Peyer's patch (tissue), 4 donors: ENCODE data around the gene ERG28. TPM values are rescaled to one million over a fixed set of nuclear protein-coding genes. Genes with fewer than 3 reads are reported as not detected.

Experiments
- DNase-seq, 3 donors: peaks; one replicate each; pipeline ENCODE4 v3.0.0-alpha.2; 2017 to 2019
- H3K27ac ChIP-seq, 4 donors: fragments of 200-600 bp; sonication (generic); one replicate each; pipeline ENCODE4 v1.5.1; 2016 to 2019
- H3K27me3 ChIP-seq, 2 donors: fragments of 200-600 bp; sonication (generic); one replicate each; pipeline ENCODE4 v1.5.1; 2019
- H3K36me3 ChIP-seq, 3 donors: fragments of 200-600 bp; sonication (generic); one replicate each; pipeline ENCODE4 v1.5.1; 2016 to 2019
- H3K4me1 ChIP-seq, 4 donors: fragments of 200-600 bp; sonication (generic); one replicate each; pipeline ENCODE4 v1.5.1; 2016 to 2019
- H3K4me3 ChIP-seq, 4 donors: fragments of 200-600 bp; sonication (generic); 1 replicate in 3 of 4; 2 replicates in 1 of 4; pipeline ENCODE4 v1.5.1; 2016 to 2019; ENCODE audit warnings: mild to moderate bottlenecking in 1 of 4
- H3K9me3 ChIP-seq, 4 donors: fragments of 200-600 bp; sonication (generic); one replicate each; pipeline ENCODE4 v1.5.1; 2016 to 2019; ENCODE audit warnings: mild to moderate bottlenecking in 1 of 4
- POLR2A ChIP-seq, 2 donors: fragments of 450-650 bp; IDR thresholded peaks; one replicate each; pipeline ENCODE4 v1.5.1; 2017; ENCODE audit warnings: antibody characterized with exemption in 2 of 2, mild to moderate bottlenecking in 2 of 2, moderate library complexity in 2 of 2
- total RNA-seq, 4 donors: library from RNA; depleted of rRNA; stranded (reverse); fragments of >200 nt; gene quantifications; one replicate each; pipeline ENCODE4 v1.1.0, GENCODE V29; 2016
- TF ChIP-seq, protein P1 (sequence below), 6 experiments: fragments of 450-650 bp in 4 of 6; fragments of 200-600 bp in 2 of 6; sonication (generic) in 1 of 6; IDR thresholded peaks; one replicate each; pipeline ENCODE4 v1.5.1; 2017 to 2019; ENCODE audit warnings: antibody characterized with exemption in 6 of 6, mild to moderate bottlenecking in 3 of 6, moderate library complexity in 1 of 6

The ERG28 gene, protein sequence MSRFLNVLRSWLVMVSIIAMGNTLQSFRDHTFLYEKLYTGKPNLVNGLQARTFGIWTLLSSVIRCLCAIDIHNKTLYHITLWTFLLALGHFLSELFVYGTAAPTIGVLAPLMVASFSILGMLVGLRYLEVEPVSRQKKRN
- total RNA-seq: 10 to 100 TPM in 2 of 4 donors, 1 to 10 TPM in 1, not detected in 1; 8.6 to 14.9 (median 14.7) TPM

DNA sequence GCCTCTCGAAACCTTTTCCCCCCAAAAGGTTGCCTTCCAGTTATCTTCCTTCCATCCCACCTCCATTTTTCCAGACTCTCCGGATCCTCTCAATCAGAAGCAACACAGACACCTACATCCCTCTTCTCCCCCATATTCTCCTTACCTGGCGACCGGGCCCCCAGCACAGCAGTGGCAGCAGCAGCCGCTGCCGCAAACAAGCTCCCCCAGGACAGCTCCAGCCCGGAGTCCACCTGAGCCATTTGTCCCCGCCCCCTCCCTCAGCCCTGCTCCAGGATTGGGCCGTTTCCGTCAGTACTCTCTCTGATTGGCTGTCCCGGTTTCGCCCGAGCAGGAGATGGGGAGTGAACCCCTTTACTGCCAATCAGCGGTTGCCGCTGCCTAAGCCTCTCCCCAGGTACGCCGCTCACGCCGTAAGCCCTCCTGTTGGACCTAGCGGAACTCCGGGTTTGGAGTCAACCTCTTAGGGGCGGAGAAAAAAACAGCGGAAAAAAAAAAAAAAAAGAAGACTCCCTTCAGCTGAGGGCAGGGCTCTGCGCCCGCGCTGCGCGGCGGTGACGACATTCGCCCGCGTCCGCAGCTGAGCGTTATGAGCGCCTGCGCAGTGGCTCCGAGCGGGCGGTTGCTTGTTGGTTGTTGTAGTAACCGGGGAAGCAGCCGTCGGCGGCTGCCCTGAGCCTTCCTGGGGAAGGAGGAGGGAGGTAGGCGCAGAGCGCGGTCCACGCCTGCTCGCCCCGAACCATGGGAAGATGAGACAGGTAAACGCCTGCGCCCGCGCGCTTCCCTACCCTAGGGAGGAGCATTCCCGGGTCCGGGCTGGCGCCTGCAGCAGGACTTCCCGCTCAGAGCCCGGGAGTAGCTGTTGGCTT, at the start of gene ERG28, which contains the start of gene TTLL5:
TSS of gene ERG28 (minus strand) at position 247 of the 869 bp plus-strand sequence. CDS start 3,374 bp downstream, outside the sequence.
TSS of gene TTLL5 (plus strand) at position 617 of the 869 bp plus-strand sequence. CDS start 1,904 bp downstream, outside the sequence.
- Histone ChIP-seq H3K4me3 (peak within 1 kb of the TSS; percentile 57 to 98 (median 82)), H3K4me1 (peaks cover 0 to 28% (median 1%) of the 10 kb centered on the region in 4 donors), H3K9me3 (no peaks in the 10 kb centered on the region), H3K36me3 (peaks cover 0 to 19% (median 0%) of the 10 kb centered on the region in 3 donors), H3K27ac (peak within 1 kb of the TSS; percentile 71 to 89 (median 82)), H3K27me3 (no peaks in the 10 kb centered on the region)
- TF ChIP-seq, protein P1, sequence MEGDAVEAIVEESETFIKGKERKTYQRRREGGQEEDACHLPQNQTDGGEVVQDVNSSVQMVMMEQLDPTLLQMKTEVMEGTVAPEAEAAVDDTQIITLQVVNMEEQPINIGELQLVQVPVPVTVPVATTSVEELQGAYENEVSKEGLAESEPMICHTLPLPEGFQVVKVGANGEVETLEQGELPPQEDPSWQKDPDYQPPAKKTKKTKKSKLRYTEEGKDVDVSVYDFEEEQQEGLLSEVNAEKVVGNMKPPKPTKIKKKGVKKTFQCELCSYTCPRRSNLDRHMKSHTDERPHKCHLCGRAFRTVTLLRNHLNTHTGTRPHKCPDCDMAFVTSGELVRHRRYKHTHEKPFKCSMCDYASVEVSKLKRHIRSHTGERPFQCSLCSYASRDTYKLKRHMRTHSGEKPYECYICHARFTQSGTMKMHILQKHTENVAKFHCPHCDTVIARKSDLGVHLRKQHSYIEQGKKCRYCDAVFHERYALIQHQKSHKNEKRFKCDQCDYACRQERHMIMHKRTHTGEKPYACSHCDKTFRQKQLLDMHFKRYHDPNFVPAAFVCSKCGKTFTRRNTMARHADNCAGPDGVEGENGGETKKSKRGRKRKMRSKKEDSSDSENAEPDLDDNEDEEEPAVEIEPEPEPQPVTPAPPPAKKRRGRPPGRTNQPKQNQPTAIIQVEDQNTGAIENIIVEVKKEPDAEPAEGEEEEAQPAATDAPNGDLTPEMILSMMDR (IDR thresholded peaks at IDR 0.05): peak in 1 of 6 experiments; percentile 4
- TF ChIP-seq POLR2A (IDR thresholded peaks at IDR 0.05): peak; percentile 77 to 85
- peak; percentile 95 to 98 (median 98) for DNase-seq

DNA sequence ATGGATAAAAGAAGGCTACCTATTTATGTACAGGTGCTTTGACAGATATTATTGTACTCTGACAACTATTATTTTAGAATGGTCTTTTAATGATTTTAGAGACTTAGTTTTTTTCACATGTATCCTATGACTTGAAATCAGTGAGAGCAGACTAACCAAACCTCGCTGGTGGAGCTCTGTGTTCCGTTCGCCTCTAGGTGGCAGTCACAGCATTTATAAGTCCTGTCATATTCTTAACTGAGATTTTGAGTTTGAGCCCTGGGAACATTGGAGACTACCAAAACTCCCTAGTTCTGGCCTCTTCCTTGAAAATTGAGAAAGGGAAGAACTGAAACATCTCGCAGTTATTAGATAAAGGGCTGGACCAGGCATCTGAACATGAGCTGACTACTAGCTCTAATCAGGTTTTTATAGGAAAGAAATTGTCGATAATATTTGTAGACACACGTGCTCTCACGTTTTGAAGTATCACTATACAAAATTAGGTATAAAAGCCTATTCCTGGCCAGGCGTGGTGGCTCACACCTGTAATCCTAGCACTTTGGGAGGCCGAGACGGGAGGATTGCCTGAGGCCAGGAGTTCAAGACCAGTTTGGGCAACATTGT, 48.6 kb upstream of the ERG28 start:
- peaks cover 0 to 22% (median 0%) of the 10 kb centered on the region in 3 donors for H3K36me3 ChIP-seq

DNA sequence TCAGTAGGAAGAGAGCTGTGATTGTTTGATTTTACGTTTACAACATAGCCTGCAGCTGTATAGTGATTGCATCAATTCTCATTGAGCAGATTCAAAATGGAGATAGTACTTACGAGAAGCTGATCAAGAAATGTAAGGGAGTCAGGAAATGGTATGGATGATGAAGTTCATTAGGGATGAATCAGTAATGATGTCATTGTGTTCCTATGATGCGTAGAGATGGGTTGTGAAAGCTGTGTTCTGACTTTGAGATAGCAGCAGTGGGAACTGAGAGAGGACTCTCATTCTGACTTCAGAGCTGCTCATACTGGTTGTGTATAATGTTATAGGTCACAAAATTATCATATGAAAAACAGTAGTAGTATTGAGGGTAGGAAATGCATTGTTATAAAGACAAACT, 44.3 kb upstream of the ERG28 start:
- Histone ChIP-seq H3K27ac (no peak overlapping the region), H3K4me1 (no peaks in the 10 kb centered on the region), H3K9me3 (no peaks in the 10 kb centered on the region), H3K4me3 (no peak overlapping the region), H3K36me3 (peaks cover 0 to 38% (median 0%) of the 10 kb centered on the region in 3 donors), H3K27me3 (no peaks in the 10 kb centered on the region)
- TF ChIP-seq POLR2A (IDR thresholded peaks at IDR 0.05): no peak
- TF ChIP-seq, protein P1 (IDR thresholded peaks at IDR 0.05): no peak
- DNase-seq: no peak

More for the DNA sequence above, 48.6 kb upstream of the ERG28 start:
- no peak overlapping the region for H3K4me3 ChIP-seq
- peaks cover 0 to 5% (median 0%) of the 10 kb centered on the region in 4 donors for H3K4me1 ChIP-seq
- no peak overlapping the region for H3K27ac ChIP-seq
- H3K9me3 ChIP-seq: no peaks in the 10 kb centered on the region
- TF ChIP-seq, protein P1 (IDR thresholded peaks at IDR 0.05): peak in 5 of 6 experiments; percentile 25 to 81 (median 79)
- no peak for TF ChIP-seq POLR2A (IDR thresholded peaks at IDR 0.05)
- DNase-seq: peak; percentile 62 to 89 (median 68)
- H3K27me3 ChIP-seq: no peaks in the 10 kb centered on the region

DNA sequence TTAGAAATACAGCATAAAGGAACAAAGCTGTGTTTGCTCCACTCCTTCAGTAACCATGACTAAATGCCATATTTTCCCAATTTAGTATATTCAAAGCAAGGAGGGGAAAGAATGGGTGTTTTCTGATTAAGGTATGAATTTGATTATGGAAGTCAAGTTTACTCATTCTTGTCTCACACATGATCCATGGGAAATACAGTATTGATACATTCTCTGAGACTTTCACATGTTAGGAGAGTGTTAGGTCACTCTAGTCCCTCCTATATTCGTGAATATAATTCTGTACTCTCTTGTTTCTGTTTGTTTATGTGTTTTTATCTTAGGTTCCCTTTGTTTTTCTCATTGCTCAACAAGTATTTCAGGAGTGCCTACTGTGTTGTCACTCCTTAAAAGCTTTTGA, 42.8 kb upstream of the ERG28 start:
- no peak overlapping the region for H3K4me3 ChIP-seq
- no peak for DNase-seq
- H3K27me3 ChIP-seq: no peaks in the 10 kb centered on the region
- no peaks in the 10 kb centered on the region for H3K4me1 ChIP-seq
- peaks cover 0 to 49% (median 0%) of the 10 kb centered on the region in 3 donors for H3K36me3 ChIP-seq
- no peak for TF ChIP-seq POLR2A (IDR thresholded peaks at IDR 0.05)
- TF ChIP-seq, protein P1 (IDR thresholded peaks at IDR 0.05): no peak
- H3K9me3 ChIP-seq: no peaks in the 10 kb centered on the region
- H3K27ac ChIP-seq: no peak overlapping the region

DNA sequence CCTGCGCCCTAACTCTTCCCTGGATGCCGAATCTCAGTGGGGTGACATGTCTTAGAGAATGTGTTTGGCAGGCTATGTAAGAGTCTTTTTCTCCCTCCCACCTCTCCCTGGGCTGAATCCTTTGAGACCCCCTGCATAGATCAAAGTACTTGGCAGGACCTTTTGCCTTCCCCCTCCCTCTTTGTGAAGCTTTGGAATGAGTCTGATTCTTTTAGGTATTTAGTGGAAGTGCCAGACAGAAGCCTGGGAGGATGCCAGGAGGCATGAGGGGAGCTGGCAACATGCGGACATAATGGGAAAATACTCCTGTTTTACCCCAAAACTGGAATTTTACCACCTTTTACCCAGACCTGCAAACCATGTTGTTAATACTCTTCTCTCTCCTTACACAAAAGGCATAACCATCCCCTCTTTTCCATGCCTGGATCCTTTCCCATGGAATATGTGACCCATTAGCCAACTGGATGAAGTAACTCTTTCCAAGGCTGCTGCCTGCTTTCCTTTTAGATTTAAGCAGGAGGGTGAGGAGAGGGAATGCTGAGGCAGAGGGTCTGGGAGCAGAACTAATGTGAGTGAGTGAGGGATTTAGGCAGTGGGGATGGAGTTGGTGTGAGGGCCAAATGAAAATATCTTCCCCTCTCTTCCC, 42.1 kb upstream of the ERG28 start:
- Histone ChIP-seq H3K9me3 (no peaks in the 10 kb centered on the region), H3K4me1 (no peaks in the 10 kb centered on the region), H3K27me3 (no peaks in the 10 kb centered on the region), H3K36me3 (peaks cover 0 to 47% (median 0%) of the 10 kb centered on the region in 3 donors), H3K27ac (no peak overlapping the region), H3K4me3 (no peak overlapping the region)
- TF ChIP-seq, protein P1 (IDR thresholded peaks at IDR 0.05): no peak
- TF ChIP-seq POLR2A (IDR thresholded peaks at IDR 0.05): no peak
- no peak for DNase-seq
